ENCODE data around the gene ACAP2.
"Not testable (repeated sequence)": the region's sequence is repeated elsewhere in the genome, so short reads cannot be mapped to it uniquely, and the experiment has no call there.

Gene ACAP2

DNA sequence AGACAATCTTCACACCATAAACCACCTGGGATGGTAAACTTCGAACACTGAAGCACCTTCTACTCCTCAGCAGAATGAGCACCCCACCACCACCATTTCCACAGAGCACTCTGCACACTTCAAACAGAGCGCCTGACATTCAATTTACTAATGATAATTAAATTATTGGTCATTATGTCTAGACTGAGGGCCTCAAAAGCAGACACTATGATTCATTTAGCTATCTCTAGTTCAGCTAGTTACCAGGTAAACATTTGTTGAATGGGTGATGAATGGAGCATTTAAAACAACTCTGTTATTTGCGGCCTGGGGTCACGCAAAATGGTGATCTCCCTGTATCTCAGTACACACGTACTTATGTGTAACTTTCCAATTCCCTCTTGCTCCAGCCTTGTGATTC, 40.9 kb downstream of the ACAP2 start:
- no peak overlapping the region for H3K18ac ChIP-seq (ENCODE audit: low read length)
- no peaks in the 10 kb centered on the region for H3K27me3 ChIP-seq (ENCODE audit: insufficient read depth, low read length, poor library complexity)
- peaks cover 5% of the 10 kb centered on the region for H3K79me2 ChIP-seq (ENCODE audit: control insufficient read depth, insufficient read depth, low read length)
- no CpG with 5 or more reads among the region's 5 CpGs for WGBS (ENCODE audit: extremely low coverage, insufficient coverage, low lambda C conversion rate)
- no peaks in the 10 kb centered on the region for H3K4me1 ChIP-seq (ENCODE audit: control insufficient read depth, low read depth, low read length)
- H3K79me1 ChIP-seq (ENCODE audit: low read length), result peaks cover 11% of the 10 kb centered on the region
- H3K4me3 ChIP-seq (ENCODE audit: low read length), result no peak overlapping the region
- H2BK5ac ChIP-seq (ENCODE audit: low read length), result no peak overlapping the region
- no peak overlapping the region for H2AK5ac ChIP-seq (ENCODE audit: low read length)
- no peaks in the 10 kb centered on the region for H3K36me3 ChIP-seq (ENCODE audit: control insufficient read depth, insufficient read depth, low read length)
- H2BK120ac ChIP-seq (ENCODE audit: low read depth, low read length), result no peak overlapping the region
- no peak overlapping the region for H3K9ac ChIP-seq (ENCODE audit: low read length)
- H4K5ac ChIP-seq (ENCODE audit: low read length), result no peak overlapping the region
- no peak overlapping the region for H3K27ac ChIP-seq (ENCODE audit: low read depth, low read length)
- no peak overlapping the region for H3K56ac ChIP-seq (ENCODE audit: low read length)
- H3K4me2 ChIP-seq (ENCODE audit: low read length), result no peak overlapping the region
- no peak overlapping the region for H3K4ac ChIP-seq (ENCODE audit: low read depth, low read length)
- H3K23ac ChIP-seq (ENCODE audit: low read length), result no peak overlapping the region
- no peak overlapping the region for H2BK15ac ChIP-seq (replicated peaks; ENCODE audit: low read depth)
- no peak overlapping the region for H4K8ac ChIP-seq (ENCODE audit: low read depth, low read length)
- DNase-seq, result no peak

DNA sequence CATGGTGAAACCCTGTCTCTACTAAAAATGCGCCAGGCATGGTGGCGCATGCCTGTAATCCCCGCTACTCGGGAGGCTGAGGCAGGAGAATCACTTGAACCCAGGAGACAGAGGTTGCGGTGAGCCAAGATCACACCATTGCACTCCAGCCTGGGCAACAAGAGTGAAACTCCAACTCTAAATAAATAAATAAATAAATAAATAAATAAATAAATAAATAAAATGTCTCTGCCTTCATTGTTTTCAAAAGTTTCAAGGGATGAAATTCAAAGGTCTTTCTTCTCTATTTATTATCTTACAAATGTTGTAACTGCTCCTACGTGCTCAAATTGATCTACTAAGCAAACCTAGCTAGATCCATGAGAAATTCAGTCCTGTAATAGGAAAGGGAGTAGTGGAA, 44.4 kb downstream of the ACAP2 start:
- not testable (repeated sequence) for H2BK120ac ChIP-seq (ENCODE audit: low read depth, low read length); H3K9ac ChIP-seq (ENCODE audit: low read length); H2AK5ac ChIP-seq (ENCODE audit: low read length); H3K79me2 ChIP-seq (ENCODE audit: control insufficient read depth, insufficient read depth, low read length); H3K27ac ChIP-seq (ENCODE audit: low read depth, low read length); DNase-seq; H3K36me3 ChIP-seq (ENCODE audit: control insufficient read depth, insufficient read depth, low read length); H3K4me1 ChIP-seq (ENCODE audit: control insufficient read depth, low read depth, low read length); H4K5ac ChIP-seq (ENCODE audit: low read length); H3K4me3 ChIP-seq (ENCODE audit: low read length); H3K23ac ChIP-seq (ENCODE audit: low read length); H2BK15ac ChIP-seq (replicated peaks; ENCODE audit: low read depth); H3K56ac ChIP-seq (ENCODE audit: low read length); H3K4ac ChIP-seq (ENCODE audit: low read depth, low read length); H2BK5ac ChIP-seq (ENCODE audit: low read length); H3K4me2 ChIP-seq (ENCODE audit: low read length); H3K27me3 ChIP-seq (ENCODE audit: insufficient read depth, low read length, poor library complexity); H4K8ac ChIP-seq (ENCODE audit: low read depth, low read length); H3K18ac ChIP-seq (ENCODE audit: low read length)
- no CpG with 5 or more reads among the region's 6 CpGs for WGBS (ENCODE audit: extremely low coverage, insufficient coverage, low lambda C conversion rate)
- peaks cover 10% of the 10 kb centered on the region for H3K79me1 ChIP-seq (ENCODE audit: low read length)

DNA sequence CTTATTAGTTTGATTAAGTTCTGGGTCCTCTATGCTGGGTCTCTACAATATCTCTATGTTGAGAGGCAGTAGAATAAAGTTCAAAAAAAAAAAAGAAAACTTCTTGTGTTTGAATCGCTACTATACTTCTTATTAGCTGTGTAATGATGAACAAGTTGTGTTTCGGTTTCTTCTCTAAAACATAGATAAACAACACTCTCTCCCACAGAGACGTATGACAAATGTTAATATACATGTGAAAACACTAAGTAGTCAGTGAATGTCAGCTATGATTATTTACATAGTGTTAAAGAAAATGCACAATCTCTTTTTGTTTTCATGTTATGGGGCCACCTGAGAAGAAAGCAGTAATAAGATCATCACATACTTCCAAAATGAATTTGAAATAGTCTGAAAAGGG, 45.3 kb downstream of the ACAP2 start:
- Histone ChIP-seq H4K5ac (ENCODE audit: low read length) (no peak overlapping the region), H3K79me2 (ENCODE audit: control insufficient read depth, insufficient read depth, low read length) (no peaks in the 10 kb centered on the region), H3K56ac (ENCODE audit: low read length) (no peak overlapping the region), H3K9ac (ENCODE audit: low read length) (no peak overlapping the region), H3K4me2 (ENCODE audit: low read length) (no peak overlapping the region), H3K18ac (ENCODE audit: low read length) (no peak overlapping the region), H3K23ac (ENCODE audit: low read length) (no peak overlapping the region), H3K36me3 (ENCODE audit: control insufficient read depth, insufficient read depth, low read length) (no peaks in the 10 kb centered on the region), H3K27ac (ENCODE audit: low read depth, low read length) (no peak overlapping the region), H3K4ac (ENCODE audit: low read depth, low read length) (no peak overlapping the region), H2AK5ac (ENCODE audit: low read length) (no peak overlapping the region), H3K27me3 (ENCODE audit: insufficient read depth, low read length, poor library complexity) (no peaks in the 10 kb centered on the region), H3K4me3 (ENCODE audit: low read length) (no peak overlapping the region), H2BK5ac (ENCODE audit: low read length) (no peak overlapping the region), H3K4me1 (ENCODE audit: control insufficient read depth, low read depth, low read length) (no peaks in the 10 kb centered on the region), H3K79me1 (ENCODE audit: low read length) (peaks cover 7% of the 10 kb centered on the region), H2BK120ac (ENCODE audit: low read depth, low read length) (no peak overlapping the region), H2BK15ac (replicated peaks; ENCODE audit: low read depth) (no peak overlapping the region), H4K8ac (ENCODE audit: low read depth, low read length) (no peak overlapping the region)
- DNase-seq, result no peak
- no CpG with 5 or more reads among the region's 3 CpGs for WGBS (ENCODE audit: extremely low coverage, insufficient coverage, low lambda C conversion rate)

DNA sequence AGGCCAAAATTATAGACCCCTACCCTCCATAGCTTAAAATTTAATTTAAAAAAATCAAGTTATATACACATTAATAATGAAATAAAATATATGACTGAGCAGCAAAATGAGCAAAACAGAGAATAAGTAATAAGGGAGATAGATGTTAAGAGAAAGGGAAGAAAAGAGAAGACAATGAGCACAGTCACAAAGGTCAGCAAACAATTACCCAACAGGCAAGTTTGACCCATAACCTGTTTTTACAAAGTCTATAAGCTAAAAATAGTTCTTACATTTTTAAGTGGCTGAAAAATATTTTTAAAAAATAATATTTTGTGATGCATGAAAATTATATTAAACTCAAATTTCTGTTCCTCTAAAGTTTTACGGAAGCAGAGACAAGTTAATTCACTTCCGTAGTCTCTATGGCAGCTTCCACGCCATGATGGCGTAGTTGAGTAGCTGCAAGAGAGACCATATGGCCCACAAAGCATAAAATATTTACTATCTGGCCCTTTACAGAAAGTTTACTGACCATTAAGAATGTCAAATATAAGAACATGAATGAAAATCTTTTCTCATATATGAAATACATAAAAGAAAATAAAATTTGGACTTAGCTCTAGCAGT, 47.5 kb downstream of the ACAP2 start:
- no peak overlapping the region for H3K9ac ChIP-seq (ENCODE audit: low read length)
- no peak for DNase-seq
- H3K4ac ChIP-seq (ENCODE audit: low read depth, low read length), result no peak overlapping the region
- no peak overlapping the region for H3K4me3 ChIP-seq (ENCODE audit: low read length)
- no peak overlapping the region for H2BK15ac ChIP-seq (replicated peaks; ENCODE audit: low read depth)
- H3K56ac ChIP-seq (ENCODE audit: low read length), result no peak overlapping the region
- H3K27ac ChIP-seq (ENCODE audit: low read depth, low read length), result no peak overlapping the region
- no peak overlapping the region for H2BK120ac ChIP-seq (ENCODE audit: low read depth, low read length)
- H4K5ac ChIP-seq (ENCODE audit: low read length), result no peak overlapping the region
- no peaks in the 10 kb centered on the region for H3K79me2 ChIP-seq (ENCODE audit: control insufficient read depth, insufficient read depth, low read length)
- no peak overlapping the region for H3K18ac ChIP-seq (ENCODE audit: low read length)
- no peak overlapping the region for H2BK5ac ChIP-seq (ENCODE audit: low read length)
- H4K8ac ChIP-seq (ENCODE audit: low read depth, low read length), result no peak overlapping the region
- no CpG with 5 or more reads among the region's 4 CpGs for WGBS (ENCODE audit: extremely low coverage, insufficient coverage, low lambda C conversion rate)
- peaks cover 3% of the 10 kb centered on the region for H3K79me1 ChIP-seq (ENCODE audit: low read length)
- no peaks in the 10 kb centered on the region for H3K4me1 ChIP-seq (ENCODE audit: control insufficient read depth, low read depth, low read length)
- no peak overlapping the region for H2AK5ac ChIP-seq (ENCODE audit: low read length)
- no peaks in the 10 kb centered on the region for H3K36me3 ChIP-seq (ENCODE audit: control insufficient read depth, insufficient read depth, low read length)
- no peak overlapping the region for H3K4me2 ChIP-seq (ENCODE audit: low read length)
- H3K27me3 ChIP-seq (ENCODE audit: insufficient read depth, low read length, poor library complexity), result no peaks in the 10 kb centered on the region
- H3K23ac ChIP-seq (ENCODE audit: low read length), result no peak overlapping the region

DNA sequence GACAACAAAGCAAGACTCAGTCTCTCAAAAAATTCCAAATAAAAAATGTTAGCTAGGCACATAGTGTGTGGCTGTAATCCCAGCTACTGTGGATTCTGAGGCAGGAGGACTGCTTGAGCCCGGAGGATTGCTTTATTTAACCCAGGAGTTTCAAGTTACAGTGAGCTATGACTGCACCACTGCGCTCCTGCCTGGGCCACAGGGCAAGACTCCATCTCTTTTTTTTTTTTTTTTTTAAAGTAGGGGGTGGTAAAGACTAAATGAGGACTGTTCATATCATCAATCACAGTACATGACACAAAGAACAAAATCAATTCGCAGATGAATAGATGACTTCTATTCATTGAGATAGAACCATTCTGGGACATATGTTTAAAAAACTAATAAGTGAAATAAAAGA, 48.1 kb downstream of the ACAP2 start:
- H3K4me2 ChIP-seq (ENCODE audit: low read length), result no peak overlapping the region
- no peak overlapping the region for H3K9ac ChIP-seq (ENCODE audit: low read length)
- WGBS (ENCODE audit: extremely low coverage, insufficient coverage, low lambda C conversion rate), result no CpG with 5 or more reads among the region's 3 CpGs
- H3K4ac ChIP-seq (ENCODE audit: low read depth, low read length), result no peak overlapping the region
- no peak overlapping the region for H2BK15ac ChIP-seq (replicated peaks; ENCODE audit: low read depth)
- peaks cover 3% of the 10 kb centered on the region for H3K79me1 ChIP-seq (ENCODE audit: low read length)
- H2AK5ac ChIP-seq (ENCODE audit: low read length), result no peak overlapping the region
- H3K79me2 ChIP-seq (ENCODE audit: control insufficient read depth, insufficient read depth, low read length), result no peaks in the 10 kb centered on the region
- DNase-seq, result peak; percentile 29
- H2BK120ac ChIP-seq (ENCODE audit: low read depth, low read length), result no peak overlapping the region
- H3K56ac ChIP-seq (ENCODE audit: low read length), result no peak overlapping the region
- H3K36me3 ChIP-seq (ENCODE audit: control insufficient read depth, insufficient read depth, low read length), result no peaks in the 10 kb centered on the region
- no peak overlapping the region for H3K27ac ChIP-seq (ENCODE audit: low read depth, low read length)
- H4K8ac ChIP-seq (ENCODE audit: low read depth, low read length), result no peak overlapping the region
- no peak overlapping the region for H3K4me3 ChIP-seq (ENCODE audit: low read length)
- H3K23ac ChIP-seq (ENCODE audit: low read length), result no peak overlapping the region
- H3K4me1 ChIP-seq (ENCODE audit: control insufficient read depth, low read depth, low read length), result no peaks in the 10 kb centered on the region
- no peak overlapping the region for H2BK5ac ChIP-seq (ENCODE audit: low read length)
- no peaks in the 10 kb centered on the region for H3K27me3 ChIP-seq (ENCODE audit: insufficient read depth, low read length, poor library complexity)
- no peak overlapping the region for H4K5ac ChIP-seq (ENCODE audit: low read length)
- no peak overlapping the region for H3K18ac ChIP-seq (ENCODE audit: low read length)

DNA sequence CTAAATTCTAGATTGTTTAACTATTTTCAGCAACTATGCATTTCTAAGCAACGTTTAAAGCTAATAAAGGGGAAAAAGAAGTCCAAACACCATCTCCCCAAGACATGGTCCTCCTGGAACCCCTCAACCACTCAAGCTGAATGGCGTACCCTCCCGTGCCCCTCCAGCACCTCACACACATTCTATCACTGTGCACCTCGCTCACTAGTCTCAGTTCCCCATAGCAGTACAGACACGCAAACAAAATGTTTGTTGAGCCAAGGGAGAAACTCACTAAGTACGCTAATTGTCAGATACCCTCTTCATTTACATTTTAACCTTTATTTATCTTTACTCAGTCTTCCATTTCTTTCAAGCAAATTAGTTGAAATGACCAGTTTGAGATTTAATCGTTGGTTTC, 48.8 kb downstream of the ACAP2 start:
- H3K18ac ChIP-seq (ENCODE audit: low read length), result no peak overlapping the region
- H2AK5ac ChIP-seq (ENCODE audit: low read length), result no peak overlapping the region
- WGBS (ENCODE audit: extremely low coverage, insufficient coverage, low lambda C conversion rate), result no CpG with 5 or more reads among the region's 7 CpGs
- H2BK120ac ChIP-seq (ENCODE audit: low read depth, low read length), result no peak overlapping the region
- no peak overlapping the region for H3K9ac ChIP-seq (ENCODE audit: low read length)
- no peaks in the 10 kb centered on the region for H3K79me2 ChIP-seq (ENCODE audit: control insufficient read depth, insufficient read depth, low read length)
- H3K23ac ChIP-seq (ENCODE audit: low read length), result no peak overlapping the region
- no peak overlapping the region for H2BK5ac ChIP-seq (ENCODE audit: low read length)
- no peak for DNase-seq
- no peak overlapping the region for H3K4me2 ChIP-seq (ENCODE audit: low read length)
- H4K8ac ChIP-seq (ENCODE audit: low read depth, low read length), result no peak overlapping the region
- H3K27ac ChIP-seq (ENCODE audit: low read depth, low read length), result no peak overlapping the region
- no peaks in the 10 kb centered on the region for H3K27me3 ChIP-seq (ENCODE audit: insufficient read depth, low read length, poor library complexity)
- H3K4me3 ChIP-seq (ENCODE audit: low read length), result no peak overlapping the region
- no peaks in the 10 kb centered on the region for H3K4me1 ChIP-seq (ENCODE audit: control insufficient read depth, low read depth, low read length)
- peaks cover 3% of the 10 kb centered on the region for H3K79me1 ChIP-seq (ENCODE audit: low read length)
- no peaks in the 10 kb centered on the region for H3K36me3 ChIP-seq (ENCODE audit: control insufficient read depth, insufficient read depth, low read length)
- no peak overlapping the region for H3K56ac ChIP-seq (ENCODE audit: low read length)
- H3K4ac ChIP-seq (ENCODE audit: low read depth, low read length), result no peak overlapping the region
- no peak overlapping the region for H4K5ac ChIP-seq (ENCODE audit: low read length)
- H2BK15ac ChIP-seq (replicated peaks; ENCODE audit: low read depth), result no peak overlapping the region
